GM06990 (cell line): ENCODE measurements around the gene TBRG4.

ENCODE experiments used
- DNase-seq: peaks from one replicate; pipeline ENCODE4 v3.0.0-alpha.2; 2011; ENCODE audit not compliant: insufficient read length; ENCODE audit errors: extremely low read depth
- H3K27me3 ChIP-seq: replicated peaks from 2 replicates; pipeline ENCODE4 v1.6.0; 2011; ENCODE audit warnings: low read length; ENCODE audit not compliant: control insufficient read depth, insufficient read depth
- H3K36me3 ChIP-seq: 2 replicates; pipeline ENCODE4 v1.5.1; 2011; ENCODE audit warnings: low read length; ENCODE audit not compliant: control insufficient read depth, insufficient read depth
- H3K4me3 ChIP-seq: replicated peaks from 2 replicates; pipeline ENCODE4 v1.5.1; 2011; ENCODE audit warnings: low read depth, mild to moderate bottlenecking, control low read depth, low read length
- TF ChIP-seq, protein P1 (sequence below): IDR thresholded peaks from 2 replicates; pipeline ENCODE4 v1.5.1; 2011; ENCODE audit warnings: low read length, control low read depth, mild to moderate bottlenecking, inconsistent platforms; ENCODE audit not compliant: insufficient read depth, poor library complexity, severe bottlenecking

Gene TBRG4

DNA sequence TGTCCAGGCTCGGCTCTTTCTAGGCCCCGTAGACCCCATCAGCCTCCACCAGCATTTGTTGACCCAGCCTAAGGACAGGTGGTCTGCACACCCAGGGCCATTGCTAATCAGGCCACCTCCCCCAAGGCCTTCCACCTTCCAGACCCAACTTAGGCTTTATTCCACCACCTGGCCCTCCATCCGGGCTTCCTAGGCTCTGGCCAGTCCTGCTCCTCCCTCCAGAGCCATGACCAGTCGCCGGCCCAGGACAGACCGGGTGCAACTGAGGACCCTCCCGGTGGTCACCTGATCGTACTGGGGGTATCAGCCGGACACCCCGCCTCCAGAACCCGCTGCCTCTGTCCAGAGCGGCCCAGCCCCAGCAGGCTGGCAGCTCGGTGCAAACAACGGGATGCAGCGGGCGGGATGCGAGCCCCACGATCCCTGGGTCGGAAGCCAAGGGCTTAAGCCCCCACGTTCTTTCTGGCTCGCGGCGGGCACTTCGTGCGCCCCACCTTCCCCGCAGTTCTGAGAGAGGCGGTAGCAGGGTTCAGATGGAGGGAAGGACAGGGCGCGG is 23.3 kb downstream of the TBRG4 start:
- H3K27me3 ChIP-seq, result no peaks in the 10 kb centered on the region; the same call in 1 of the 2 replicates
- TF ChIP-seq, protein P1, sequence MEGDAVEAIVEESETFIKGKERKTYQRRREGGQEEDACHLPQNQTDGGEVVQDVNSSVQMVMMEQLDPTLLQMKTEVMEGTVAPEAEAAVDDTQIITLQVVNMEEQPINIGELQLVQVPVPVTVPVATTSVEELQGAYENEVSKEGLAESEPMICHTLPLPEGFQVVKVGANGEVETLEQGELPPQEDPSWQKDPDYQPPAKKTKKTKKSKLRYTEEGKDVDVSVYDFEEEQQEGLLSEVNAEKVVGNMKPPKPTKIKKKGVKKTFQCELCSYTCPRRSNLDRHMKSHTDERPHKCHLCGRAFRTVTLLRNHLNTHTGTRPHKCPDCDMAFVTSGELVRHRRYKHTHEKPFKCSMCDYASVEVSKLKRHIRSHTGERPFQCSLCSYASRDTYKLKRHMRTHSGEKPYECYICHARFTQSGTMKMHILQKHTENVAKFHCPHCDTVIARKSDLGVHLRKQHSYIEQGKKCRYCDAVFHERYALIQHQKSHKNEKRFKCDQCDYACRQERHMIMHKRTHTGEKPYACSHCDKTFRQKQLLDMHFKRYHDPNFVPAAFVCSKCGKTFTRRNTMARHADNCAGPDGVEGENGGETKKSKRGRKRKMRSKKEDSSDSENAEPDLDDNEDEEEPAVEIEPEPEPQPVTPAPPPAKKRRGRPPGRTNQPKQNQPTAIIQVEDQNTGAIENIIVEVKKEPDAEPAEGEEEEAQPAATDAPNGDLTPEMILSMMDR, result no peak
- DNase-seq, result no peak
- H3K36me3 ChIP-seq, result no peaks in the 10 kb centered on the region
- no peak overlapping the region for H3K4me3 ChIP-seq

DNA sequence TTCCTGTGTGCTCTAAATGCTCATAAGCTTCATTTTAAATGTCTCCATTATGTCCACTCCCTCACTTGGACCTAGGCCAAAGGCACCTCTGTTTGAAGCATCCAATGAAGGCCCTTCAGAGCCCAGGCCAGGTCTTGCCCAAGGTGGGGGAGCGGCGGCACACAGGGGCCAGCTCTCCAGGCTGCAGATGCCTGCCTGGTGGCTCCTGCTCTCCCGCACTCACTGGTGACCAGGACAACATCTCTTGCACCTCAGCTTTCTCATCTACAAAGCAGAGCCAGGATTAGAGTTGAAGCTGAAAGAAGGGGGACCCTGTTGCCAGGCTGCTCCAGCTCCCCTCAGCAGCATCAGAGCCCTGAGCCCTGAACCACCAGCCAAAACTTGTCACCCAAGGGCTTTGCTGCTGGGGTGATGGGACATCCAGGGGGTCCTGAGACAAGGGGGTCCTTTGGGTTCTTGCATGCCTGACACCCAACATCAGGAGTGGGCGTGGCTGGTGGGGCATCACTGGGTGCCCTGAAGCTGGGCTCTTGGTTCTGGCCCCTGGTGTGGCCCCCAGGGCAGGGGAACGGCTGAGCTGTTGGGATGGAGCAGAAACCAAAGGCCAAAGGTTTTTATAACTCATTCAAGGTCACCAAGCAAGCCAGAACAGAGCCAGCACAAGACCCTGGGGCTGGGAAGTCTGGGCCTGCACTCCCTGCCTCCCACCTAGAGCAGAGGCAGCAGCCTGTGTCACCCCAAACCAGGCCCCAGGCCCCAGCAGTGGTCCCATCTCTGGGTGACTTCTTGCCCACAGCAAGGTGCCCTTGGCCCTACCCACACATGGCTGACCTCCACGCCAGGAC is 24.0 kb downstream of the TBRG4 start:
- no peaks in the 10 kb centered on the region; the same call in 1 of the 2 replicates for H3K27me3 ChIP-seq
- no peak for DNase-seq
- TF ChIP-seq, protein P1, result no peak
- H3K4me3 ChIP-seq, result no peak overlapping the region
- H3K36me3 ChIP-seq, result no peaks in the 10 kb centered on the region

DNA sequence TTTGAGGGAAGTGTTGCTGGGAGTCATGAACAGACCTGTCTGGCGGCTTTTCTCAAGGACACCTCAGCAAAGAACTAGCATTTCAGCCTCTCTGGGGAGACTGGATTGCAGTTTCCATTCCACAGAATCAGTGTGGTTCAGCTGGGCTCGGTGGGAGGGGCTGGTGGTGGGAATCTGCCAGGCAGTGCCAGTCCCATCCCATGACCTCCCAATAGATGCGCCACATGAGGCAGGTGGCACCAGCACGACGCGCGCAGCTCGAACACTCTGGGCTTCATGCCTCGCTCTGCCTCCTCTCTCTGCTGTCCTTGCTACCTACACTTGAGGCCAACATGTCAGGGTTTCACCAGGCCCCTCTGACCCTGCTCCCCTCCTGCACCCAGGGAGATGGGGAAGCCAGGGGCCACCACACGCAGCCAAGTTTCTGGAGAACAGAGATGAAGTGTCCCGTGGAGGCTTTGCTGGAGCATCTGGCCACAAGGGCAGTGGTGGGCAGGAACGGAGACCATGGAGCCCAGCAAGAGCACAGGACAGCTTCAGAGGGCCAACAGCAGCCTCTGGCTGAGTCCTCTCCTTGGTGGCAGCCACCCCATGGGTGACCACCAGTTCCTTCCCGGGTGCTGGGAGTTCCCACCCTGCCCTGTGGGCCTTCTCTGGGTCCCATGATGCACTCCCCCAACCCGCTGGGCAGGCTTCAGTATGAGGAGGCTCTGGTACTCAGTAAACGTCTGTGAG is 25.0 kb downstream of the TBRG4 start:
- TF ChIP-seq, protein P1, result no peak
- no peaks in the 10 kb centered on the region for H3K36me3 ChIP-seq
- DNase-seq, result no peak
- no peak overlapping the region for H3K4me3 ChIP-seq
- H3K27me3 ChIP-seq, result no peaks in the 10 kb centered on the region; the same call in 1 of the 2 replicates

DNA sequence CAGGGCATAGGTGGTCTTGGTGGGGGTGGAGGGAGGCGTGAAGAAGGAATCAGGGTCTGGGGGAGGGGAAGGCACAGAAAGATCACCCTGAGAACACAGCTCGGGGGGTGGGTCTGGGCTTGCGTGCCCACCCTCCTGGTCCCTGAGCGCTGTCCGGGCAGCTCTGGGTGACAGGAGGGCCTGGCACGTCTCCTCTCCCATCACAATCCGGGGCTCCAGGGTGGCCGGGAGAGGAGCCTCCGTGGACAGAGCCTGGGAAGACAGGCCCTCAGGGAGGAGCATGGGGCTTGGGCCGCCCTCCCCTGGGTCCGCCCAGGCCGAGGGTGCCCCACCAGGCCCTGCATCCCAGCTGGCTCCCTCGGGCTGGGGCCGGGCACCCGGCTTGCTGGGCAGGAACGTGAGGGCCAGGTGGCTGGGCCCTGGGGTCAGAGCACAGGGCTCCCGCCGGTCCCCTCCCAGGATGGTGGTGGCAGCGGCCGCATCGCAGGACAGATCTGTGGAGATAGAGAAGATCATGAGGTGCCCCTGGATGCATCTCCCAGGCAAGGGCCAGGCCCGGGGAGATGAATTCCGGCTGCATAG is 25.8 kb downstream of the TBRG4 start:
- TF ChIP-seq, protein P1, result no peak
- no peak for DNase-seq
- no peaks in the 10 kb centered on the region for H3K36me3 ChIP-seq
- H3K4me3 ChIP-seq, result no peak overlapping the region
- no peaks in the 10 kb centered on the region; the same call in 1 of the 2 replicates for H3K27me3 ChIP-seq

- H3K27me3 ChIP-seq, result no peaks in the 10 kb centered on the region; the same call in 1 of the 2 replicates
- TF ChIP-seq, protein P1, result no peak
- no peak overlapping the region for H3K4me3 ChIP-seq
- no peaks in the 10 kb centered on the region for H3K36me3 ChIP-seq
- no peak for DNase-seq
Measured at GRCh38 chr7:45084901-45085618, 26.4 kb downstream of the TBRG4 start.
